Tongue (tissue), 2 donors: Measurements from ENCODE around the gene GDPD4. TPM values are rescaled to one million over a fixed set of nuclear protein-coding genes. Genes with fewer than 3 reads are reported as not detected.
A peak's percentile ranks its signal among the peaks of the same experiment; 100 is the strongest.

Source experiments
- DNase-seq: peaks from one replicate; pipeline ENCODE4 v3.0.0-alpha.2; 2015
- total RNA-seq: library from RNA; depleted of rRNA; stranded (reverse); fragments of >200 nt; gene quantifications from one replicate; pipeline ENCODE4 v1.2.3, GENCODE V29; 2014

GDPD4 gene
- total RNA-seq, 1 donor from 2014 or later: not detected

- no peak for DNase-seq
These were observed 7.4 kb downstream of the GDPD4 start for GRCh38 chr11:77294040-77294439.

- no peak for DNase-seq
These were observed 11.7 kb downstream of the GDPD4 start for GRCh38 chr11:77289737-77290136.

- DNase-seq: no peak
These were observed 13.7 kb downstream of the GDPD4 start for GRCh38 chr11:77287615-77288273.

GRCh38 chr11:77287136-77287535, 14.3 kb downstream of the GDPD4 start:
- DNase-seq: no peak

- no peak for DNase-seq
These were observed 16.7 kb downstream of the GDPD4 start for GRCh38 chr11:77284476-77285468.

- no peak for DNase-seq
These were observed 18.4 kb downstream of the GDPD4 start for GRCh38 chr11:77283101-77283500.

- DNase-seq: no peak
These were observed 22.6 kb downstream of the GDPD4 start for GRCh38 chr11:77278595-77279506.

- DNase-seq: no peak
These were observed 25.2 kb downstream of the GDPD4 start for GRCh38 chr11:77276271-77276670.

- no peak for DNase-seq
These were observed 30.6 kb downstream of the GDPD4 start for GRCh38 chr11:77270921-77271320.

GRCh38 chr11:77269484-77270123, 31.9 kb downstream of the GDPD4 start:
- no peak for DNase-seq

GRCh38 chr11:77267962-77268361, 33.5 kb downstream of the GDPD4 start:
- no peak for DNase-seq

GRCh38 chr11:77266766-77267165, 34.7 kb downstream of the GDPD4 start:
- no peak for DNase-seq

GRCh38 chr11:77262803-77263202, 38.7 kb downstream of the GDPD4 start:
- DNase-seq: no peak

- DNase-seq: peak; percentile 14
These were observed 41.8 kb downstream of the GDPD4 start for GRCh38 chr11:77259641-77260040.

GRCh38 chr11:77253690-77254089, 47.8 kb downstream of the GDPD4 start:
- DNase-seq: no peak

- DNase-seq: no peak
These were observed 48.8 kb downstream of the GDPD4 start for GRCh38 chr11:77252555-77253270.

- DNase-seq: peak; percentile 9
These were observed 50.4 kb downstream of the GDPD4 start for GRCh38 chr11:77250881-77251640.

- DNase-seq: no peak
These were observed 52.1 kb downstream of the GDPD4 start for GRCh38 chr11:77249427-77249826.

GRCh38 chr11:77244277-77245027, 57.0 kb downstream of the GDPD4 start:
- DNase-seq: peak; percentile 22

- no peak for DNase-seq
These were observed 64.6 kb downstream of the GDPD4 start for GRCh38 chr11:77236901-77237300.
